HG02642 (cell line): Measurements from ENCODE around the gene ABCA7.

Experiments used
- ATAC-seq: cut with Tn5 transposase; IDR thresholded peaks from one replicate; pipeline ENCODE4 v1.9.1; 2021; ENCODE audit warnings: mild to moderate bottlenecking; ENCODE audit not compliant: unreplicated experiment, poor library complexity

ABCA7 gene

DNA sequence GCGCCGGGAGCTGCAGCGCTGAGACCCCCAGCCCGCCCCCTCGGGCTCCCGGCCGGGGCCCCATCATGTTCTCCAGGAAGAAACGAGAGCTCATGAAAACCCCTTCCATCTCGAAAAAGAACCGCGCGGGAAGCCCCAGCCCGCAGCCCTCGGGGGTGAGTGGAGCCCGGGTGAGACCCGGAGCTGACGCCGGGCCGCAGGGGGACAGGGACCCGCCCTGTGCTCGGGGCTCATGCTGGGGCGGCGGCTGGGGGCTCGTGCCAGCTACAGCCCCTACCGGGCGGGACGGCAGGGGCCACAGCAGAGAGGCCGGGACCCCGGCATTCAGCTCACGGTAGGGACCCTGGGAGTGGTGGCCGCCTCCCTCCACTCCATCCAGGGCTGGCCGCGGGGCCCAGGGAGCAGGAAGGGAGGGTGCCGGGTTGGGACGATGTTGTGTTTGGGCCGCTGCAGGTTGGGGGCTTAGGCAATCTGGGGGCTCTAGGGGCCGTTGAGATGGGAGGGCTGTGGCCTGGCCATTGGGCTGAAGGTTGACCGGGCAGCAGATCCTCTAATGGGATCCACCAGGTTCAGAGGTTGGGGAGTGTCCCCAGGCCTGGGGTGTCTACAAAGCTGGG lies 27.5 kb downstream of the ABCA7 start:
- ATAC-seq = peak; percentile 17

DNA sequence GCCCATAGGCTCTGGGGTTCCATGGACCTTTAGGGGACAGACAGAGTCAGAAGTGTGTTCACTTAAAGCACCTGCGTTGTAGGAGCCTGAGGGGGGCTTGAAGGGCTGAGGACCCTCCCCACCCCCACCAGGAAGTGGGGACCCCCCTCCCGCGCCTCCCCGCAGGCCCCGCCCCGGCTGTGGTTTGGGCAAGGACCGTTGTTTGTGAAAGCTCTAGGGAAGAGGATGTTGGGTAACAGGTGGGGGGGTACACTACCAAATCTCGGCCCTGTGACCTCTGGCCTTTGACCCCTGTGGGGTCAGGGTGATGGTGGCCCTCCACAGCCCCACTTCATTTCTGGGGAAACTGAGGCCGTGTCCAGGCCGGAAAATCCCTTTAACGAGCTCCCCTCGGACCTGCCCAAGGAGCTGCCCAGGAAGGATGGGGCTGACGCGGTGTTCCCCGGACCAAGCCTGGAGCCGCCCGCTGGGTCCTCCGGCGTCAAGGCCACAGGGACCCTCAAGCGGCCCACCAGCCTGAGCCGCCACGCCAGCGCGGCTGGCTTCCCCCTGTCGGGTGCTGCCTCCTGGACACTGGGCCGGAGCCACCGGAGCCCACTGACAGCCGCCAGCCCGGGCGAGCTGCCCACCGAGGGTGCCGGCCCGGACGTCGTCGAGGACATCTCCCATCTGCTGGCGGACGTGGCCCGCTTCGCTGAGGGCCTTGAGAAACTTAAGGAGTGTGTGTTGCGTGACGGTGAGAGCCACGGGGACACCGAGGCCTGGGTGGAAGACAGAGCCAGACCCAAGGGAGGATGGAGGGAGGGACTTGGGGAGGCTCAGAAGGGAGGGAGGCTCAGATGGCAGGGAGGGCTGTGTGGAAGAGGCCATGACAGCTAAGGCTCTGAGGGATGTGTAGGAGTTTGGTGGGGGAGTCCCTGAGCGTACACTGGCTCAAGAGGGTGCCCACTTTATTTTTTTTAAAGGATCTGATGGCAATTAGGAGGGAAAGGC lies 28.4 kb downstream of the ABCA7 start:
- no peak for ATAC-seq

DNA sequence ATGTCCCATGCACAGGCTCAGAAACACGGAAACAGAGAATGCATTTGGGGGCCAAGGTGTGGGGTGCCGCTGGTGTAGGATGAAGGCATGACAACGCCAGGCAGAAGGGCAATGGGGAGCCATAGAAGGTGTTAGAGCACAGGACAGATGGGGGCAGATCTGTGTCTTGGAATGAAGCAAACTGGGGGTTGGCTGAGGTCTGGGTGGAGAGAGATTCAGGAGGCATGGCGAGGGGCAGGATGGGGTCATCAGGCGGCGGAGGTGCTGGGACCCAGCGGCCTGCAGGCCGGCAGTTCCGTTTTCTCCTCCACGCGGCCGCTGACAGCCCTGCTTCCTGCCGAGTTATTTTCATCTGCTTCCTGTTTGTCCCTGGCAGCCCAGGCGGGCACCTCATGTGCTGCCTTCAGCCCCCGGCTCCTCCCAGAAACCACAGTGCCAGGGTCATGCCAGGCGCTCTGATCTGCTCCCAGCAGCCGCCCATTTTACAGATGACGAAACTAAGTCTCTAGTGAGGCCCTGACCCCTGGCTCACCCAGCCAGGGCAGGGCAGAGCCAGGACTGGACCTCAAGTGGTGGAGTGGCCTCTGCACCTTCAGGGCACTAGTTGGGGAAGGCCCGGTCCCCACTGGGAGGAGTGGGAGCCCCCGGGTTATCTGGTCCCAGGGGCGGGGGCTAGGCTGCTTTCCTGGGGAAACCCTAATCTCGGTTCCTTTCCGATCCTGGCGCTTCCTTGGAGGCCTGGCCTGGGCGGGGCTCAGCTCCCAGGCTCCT lies 29.3 kb downstream of the ABCA7 start:
- no peak for ATAC-seq

DNA sequence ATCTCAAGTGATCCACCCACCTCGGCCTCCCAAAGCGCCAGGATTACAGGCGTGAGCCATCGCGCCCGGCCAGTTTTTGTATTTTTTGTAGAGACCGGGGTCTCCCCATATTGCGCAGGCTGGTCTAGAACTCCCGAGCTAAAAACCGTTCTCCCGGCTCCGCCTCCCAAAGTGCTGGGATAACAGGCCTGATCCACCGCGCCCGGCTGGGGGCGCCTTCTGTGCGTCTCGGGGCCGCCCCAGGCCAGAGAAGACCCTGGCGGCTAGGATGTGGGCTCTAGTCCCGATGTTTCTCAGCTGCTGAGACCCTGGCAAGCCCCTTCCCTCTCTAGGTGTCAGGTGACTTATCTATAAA lies 30.6 kb downstream of the ABCA7 start:
- no peak for ATAC-seq

DNA sequence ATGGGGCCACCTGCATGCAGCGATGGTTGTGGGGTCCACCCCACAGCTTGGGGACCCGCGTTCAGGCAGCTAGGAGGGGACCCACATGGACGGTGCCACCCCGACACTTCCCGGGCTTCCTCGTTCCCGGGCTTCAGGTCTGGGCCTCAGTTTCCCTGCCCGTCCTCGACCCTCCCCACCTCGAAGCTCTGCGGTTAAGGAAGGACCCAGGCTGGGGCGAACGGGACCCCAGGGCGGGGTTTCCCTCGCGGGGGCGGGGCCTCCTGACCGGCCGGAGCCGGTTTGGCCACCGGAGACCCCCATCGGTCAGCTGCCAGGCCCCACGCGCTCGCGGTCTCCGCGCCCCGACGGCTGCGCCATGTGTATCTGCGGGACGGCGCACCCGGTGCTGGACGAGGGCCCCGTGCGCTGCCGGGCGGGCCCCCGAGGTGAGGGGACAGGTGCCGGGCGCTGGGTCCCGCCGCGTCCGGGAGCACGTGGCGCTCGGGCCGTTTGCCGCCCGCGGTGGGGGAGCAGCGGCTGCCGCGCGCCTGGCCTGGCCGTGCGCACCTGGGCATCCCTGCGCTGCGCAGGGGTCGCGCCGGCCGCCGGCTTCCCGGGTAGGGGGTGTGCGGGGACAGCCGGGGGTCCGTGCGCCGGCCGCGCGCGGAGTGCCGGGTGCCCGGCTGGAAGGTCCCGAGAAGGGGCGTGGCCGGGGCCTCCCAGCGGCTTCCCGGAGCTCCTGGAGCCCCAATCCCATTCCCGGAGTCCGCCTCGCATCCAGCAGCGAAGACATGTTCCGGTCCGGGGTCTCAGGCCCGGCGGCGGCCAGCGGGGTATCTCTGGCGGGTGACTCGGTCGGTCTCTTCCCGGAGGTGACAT lies 31.3 kb downstream of the ABCA7 start:
- ATAC-seq = no peak

DNA sequence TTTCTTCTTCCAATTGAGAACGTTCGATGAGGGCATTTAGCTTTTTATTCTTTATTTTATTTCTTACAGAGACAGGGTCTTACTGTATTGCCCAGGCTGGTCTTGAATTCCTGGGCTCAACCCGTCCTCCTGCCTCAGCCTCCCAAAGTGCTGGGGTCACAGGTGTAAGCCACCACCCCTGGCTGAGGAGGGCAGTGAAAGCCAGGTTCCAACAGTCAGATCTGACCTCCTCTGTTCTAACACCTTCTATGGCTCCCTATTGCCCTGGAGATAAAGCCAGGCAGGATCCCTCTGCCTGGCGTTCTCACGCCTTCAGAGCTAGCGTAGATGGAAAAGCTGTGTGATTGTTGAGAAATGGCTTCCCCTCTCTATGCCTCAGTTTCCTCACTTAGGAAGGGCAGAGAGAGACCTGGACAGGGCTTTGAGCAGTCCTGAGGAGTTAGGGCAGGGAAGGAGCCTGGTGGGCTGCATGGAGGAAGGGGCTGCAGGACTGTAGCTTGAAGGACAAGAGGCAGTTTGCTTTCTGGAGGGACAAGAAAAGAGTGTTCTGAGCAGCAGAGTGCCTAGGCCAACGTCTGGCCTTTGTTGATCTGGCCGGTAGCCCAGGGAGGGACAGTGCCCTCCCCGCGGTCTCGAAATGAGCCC lies 32.6 kb downstream of the ABCA7 start:
- ATAC-seq = no peak

DNA sequence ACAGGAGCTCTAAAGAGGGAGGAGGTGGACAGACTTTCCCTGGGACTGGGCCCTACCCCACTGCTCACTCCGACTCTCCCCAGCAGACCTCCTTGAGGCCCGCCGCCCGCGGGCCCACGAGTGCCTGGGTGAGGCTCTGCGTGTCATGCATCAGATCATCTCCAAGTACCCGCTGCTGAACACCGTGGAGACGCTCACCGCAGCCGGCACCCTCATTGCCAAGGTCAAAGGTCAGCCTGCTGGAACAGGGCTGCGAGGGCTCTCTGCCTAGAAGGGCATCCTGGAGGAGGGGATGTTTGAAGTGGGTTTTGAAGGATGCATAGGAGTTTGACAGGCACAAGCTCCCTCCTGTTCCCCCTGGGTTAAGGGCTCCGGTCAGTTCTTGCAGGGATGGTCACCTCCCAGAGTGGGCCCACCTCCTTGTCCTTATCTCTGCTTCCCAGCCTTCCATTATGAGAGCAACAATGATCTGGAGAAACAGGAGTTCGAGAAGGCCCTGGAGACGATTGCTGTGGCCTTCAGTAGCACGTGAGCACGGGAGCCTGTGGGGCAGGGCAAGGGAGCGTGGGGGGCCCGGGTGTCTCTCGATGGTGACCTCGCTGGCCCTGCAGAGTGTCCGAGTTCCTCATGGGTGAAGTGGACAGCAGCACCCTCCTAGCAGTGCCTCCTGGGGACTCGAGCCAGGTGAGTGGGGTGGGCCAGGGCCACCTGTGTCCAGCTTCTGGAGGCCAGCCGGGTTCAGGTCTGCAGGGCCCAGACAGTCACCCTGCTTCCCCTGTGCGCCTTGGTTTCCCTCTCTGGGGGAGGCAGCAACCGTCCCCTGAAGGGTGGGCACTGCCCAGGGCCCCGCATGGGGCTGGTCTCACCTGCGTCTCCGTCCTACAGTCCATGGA lies 33.4 kb downstream of the ABCA7 start:
- no peak for ATAC-seq

DNA sequence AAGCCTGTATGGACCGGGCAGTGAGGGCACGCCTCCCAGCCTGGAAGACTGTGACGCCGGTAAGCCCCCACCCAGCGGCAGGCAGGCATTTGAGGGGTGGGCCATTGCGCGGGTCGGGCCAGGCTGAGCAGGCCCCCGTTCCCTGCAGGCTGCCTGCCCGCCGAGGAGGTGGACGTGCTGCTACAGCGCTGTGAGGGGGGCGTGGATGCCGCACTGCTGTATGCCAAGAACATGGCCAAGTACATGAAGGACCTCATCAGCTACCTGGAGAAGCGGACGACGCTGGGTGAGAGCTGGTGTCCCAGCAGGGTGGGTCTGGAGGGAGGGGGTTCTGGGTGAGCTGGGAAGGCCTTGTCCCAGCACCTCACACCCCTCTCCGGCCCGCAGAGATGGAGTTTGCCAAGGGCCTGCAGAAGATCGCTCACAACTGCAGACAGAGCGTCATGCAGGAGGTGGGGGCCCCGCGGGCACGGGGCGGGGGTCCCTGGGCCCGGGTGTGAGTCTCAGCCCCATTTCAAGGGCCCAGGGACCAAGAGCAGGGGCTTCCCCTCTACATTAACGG lies 34.1 kb downstream of the ABCA7 start:
- no peak for ATAC-seq

DNA sequence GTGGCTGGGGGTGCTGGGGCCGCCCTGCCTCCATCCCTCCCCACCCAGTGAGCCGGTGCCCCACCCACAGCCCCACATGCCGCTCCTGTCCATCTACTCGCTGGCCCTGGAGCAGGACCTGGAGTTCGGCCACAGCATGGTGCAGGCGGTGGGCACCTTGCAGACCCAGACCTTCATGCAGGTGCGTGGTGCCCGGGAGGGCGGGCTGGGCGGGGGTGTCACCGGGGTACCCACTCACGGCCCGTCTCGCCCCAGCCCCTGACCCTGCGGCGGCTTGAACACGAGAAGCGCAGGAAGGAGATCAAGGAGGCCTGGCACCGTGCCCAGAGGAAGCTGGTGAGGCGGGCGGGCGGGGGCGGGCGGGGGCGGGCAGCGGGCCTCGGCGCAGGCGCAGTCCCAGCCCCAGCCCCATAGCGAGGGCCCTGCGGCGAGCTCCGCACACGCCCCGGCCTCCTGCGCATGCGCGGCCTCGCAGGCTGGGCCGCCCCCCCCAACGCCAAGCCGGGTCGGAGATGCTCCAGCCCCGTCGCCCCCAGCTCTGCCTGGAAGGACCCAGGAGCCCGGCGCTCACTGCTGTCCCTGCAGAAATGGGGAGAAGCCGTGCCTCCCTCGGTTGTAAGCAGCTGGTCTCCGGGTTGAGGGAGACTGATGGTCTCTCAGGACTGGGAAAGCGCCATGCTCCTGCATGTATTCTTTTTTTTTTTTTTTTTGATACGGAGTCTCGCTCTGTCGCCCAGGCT lies 34.8 kb downstream of the ABCA7 start:
- peak; percentile 70 for ATAC-seq

DNA sequence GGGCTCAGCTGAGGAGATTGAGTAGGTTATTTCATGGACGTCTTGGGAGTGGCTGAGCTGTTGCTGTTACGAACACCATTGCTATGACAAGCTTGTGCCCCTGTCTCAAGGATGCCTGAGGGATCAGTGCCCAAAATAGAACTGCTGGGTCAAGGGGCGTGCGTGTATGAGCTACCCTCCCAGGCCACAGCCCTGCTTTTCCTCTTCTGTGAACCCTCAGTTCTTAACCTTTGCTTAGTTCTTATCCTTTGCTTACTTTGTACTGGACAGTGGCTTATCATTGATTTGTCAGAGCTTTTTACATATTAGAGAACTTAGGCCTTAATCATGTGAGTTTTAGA lies 36.1 kb downstream of the ABCA7 start:
- ATAC-seq = no peak

DNA sequence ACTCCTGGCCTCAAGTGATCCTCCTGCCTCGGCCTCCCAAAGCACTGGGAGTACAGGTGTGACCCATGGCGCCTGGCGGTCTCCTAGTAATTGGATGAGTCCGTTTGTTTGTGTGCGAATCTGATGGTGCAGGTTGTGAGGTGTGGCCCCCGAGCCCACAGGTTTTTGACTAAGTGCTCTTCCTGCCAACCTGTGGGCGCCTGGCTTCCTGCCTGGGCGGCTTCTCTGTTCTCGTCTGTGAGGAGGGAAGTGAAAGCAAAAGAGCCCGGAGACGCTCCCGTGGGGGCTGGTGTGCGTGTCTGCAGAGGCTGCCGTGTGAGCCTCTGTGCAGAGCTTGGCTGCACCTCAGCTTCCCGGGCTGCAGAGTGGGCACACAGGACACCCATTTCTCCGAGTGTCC lies 37.0 kb downstream of the ABCA7 start:
- ATAC-seq = peak; percentile 65

DNA sequence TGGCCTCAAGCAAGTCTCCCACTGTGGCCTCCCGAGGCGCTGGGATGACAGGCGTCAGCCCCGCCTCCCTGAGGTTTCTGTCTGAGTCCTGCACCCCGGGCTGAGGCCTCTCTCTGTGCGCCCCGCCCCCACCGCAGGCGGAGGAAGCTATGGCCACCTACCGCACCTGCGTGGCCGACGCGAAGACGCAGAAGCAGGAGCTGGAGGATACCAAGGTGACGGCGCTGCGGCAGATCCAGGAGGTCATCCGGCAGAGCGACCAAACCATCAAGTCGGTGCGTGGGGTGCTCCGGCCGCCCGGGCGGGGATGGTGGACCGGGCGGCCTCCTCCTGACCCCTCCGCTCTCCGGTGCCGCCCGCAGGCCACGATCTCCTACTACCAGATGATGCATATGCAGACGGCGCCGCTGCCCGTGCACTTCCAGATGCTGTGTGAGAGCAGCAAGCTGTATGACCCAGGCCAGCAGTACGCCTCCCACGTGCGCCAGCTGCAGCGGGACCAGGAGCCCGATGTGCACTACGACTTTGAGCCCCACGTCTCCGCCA lies 39.7 kb downstream of the ABCA7 start:
- ATAC-seq = no peak

DNA sequence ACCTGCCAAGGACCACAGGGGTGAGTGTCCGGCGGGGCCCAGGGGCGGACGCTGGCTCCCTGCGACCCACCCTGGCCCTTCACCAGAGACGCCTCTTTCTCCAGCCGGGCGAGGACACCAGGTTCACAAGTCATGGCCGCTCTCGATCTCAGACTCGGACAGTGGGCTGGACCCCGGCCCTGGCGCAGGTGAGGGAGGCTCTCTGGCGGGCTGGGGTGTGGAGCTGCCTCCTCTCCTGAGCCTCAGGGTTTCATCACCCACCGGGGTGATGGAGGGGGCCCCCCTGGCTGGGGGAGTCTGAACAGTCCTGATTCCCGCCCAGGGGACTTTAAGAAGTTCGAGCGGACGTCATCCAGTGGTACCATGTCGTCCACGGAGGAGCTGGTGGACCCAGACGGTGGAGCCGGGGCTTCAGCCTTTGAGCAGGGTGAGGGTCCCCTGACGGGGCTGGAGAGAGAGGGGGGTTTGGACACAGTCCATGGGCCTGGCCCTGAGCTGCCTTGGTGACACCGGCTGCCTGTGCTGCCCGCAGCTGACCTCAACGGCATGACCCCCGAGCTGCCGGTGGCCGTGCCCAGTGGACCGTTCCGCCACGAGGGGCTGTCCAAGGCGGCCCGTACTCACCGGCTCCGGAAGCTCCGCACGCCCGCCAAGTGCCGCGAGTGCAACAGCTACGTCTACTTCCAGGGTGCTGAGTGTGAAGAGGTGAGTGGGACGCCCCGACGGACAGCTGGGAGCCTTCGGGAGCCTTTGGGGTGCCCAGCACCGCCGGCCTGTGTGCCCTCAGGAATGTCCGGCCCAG lies 40.7 kb downstream of the ABCA7 start:
- no peak for ATAC-seq

DNA sequence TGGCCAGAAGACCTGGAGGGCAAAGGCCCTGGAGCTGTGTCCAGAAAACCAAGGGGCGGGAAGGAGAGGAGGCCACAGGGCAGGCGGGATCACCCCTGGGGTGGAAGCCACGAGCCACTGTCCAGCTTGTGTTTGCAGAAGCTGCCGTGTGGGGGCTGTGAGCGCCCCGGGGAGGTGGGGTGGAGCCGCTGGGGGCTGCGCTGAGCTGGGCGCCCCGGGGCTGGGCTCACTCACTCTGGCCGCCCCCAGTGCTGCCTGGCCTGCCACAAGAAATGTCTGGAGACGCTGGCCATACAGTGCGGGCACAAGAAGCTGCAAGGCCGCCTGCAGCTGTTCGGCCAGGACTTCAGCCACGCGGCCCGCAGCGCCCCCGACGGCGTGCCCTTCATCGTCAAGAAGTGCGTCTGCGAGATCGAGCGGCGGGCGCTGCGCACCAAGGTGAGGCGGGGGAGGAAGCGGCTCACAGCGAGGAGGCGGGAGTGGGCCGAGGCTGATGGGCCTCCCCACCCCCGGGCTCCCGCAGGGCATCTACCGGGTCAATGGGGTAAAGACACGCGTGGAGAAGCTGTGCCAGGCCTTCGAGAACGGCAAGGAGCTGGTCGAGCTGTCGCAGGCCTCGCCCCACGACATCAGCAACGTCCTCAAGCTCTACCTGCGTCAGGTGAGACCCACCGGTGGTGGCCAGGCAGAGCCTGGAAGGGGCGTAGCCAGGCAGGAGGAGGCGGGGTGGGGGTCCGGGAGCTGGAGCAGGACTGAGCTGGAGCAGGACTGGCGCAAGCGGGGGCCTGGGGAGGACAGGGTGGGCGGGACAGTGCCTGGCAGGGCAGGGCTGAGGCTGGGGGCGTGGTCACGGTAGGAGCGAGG lies 41.6 kb downstream of the ABCA7 start:
- ATAC-seq = no peak

DNA sequence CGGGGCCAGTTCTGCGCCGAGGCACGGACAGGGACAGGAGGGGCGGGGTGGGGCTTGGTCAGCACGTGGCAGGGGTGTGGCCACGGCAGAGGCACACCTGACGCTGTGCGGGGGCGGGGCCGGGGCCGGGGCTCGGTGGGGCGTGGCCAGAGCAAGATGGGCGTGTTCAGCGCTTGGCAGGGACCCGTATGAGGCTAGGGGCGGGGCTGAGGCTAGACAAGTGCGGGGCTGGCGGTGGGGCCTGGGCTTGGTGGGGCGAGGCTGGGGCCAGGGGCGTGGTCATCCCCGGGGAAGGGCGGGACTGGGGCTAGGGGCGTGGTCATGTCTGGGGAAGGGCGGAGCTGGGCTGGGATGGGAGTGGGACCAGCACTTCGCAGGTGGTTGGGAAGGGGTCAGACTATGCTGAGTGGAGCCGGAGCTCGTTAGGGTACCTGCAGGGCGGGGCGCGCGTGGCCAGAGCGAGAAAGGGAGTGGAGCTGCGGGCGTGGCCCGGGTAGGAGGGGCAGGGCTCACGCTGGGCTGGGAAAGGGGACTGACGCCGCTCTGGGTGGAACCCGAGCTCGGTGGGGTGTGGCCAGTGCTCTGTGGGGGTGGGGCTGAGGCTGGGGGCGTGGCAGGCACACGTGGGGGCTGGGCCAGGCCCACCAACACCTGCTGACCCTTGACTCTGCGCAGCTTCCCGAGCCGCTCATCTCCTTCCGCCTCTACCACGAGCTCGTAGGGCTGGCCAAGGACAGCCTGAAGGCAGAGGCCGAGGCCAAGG lies 42.4 kb downstream of the ABCA7 start:
- ATAC-seq = no peak
